Breast epithelium (tissue), 4 donors: ENCODE results near the gene ZNF425. TPM values are rescaled to one million over a fixed set of nuclear protein-coding genes. Genes with fewer than 3 reads are reported as not detected.

Source experiments
- DNase-seq, 2 donors: peaks; one replicate each; pipeline ENCODE4 v3.0.0-alpha.2; 2019; ENCODE audit warnings: low spot score in 2 of 2
- H3K27ac ChIP-seq, 2 donors: fragments of 200-600 bp; sonication (generic) in 1 of 2; one replicate each; pipeline ENCODE4 v1.5.1; 2016 to 2019; ENCODE audit warnings: mild to moderate bottlenecking in 1 of 2
- H3K27me3 ChIP-seq, 2 donors: fragments of 200-600 bp; sonication (generic) in 1 of 2; one replicate each; pipeline versions ENCODE4 v1.5.1 to v1.6.0; 2017 to 2019; ENCODE audit warnings: control low read depth in 1 of 2, mild to moderate bottlenecking in 1 of 2
- H3K36me3 ChIP-seq: fragments of 200-600 bp; one replicate; pipeline ENCODE4 v1.5.1; 2019
- H3K4me1 ChIP-seq, 2 donors: fragments of 200-600 bp; sonication (generic); one replicate each; pipeline ENCODE4 v1.5.1; 2016 to 2019; ENCODE audit warnings: control low read depth in 1 of 2
- H3K4me3 ChIP-seq, 3 donors: fragments of 200-600 bp; sonication (generic); 1 replicate in 2 of 3; 2 replicates in 1 of 3; pipeline ENCODE4 v1.5.1; 2016 to 2019; ENCODE audit warnings: mild to moderate bottlenecking in 3 of 3, moderate library complexity in 2 of 3
- H3K9me3 ChIP-seq, 2 donors: fragments of 200-600 bp; sonication (generic) in 1 of 2; one replicate each; pipeline ENCODE4 v1.5.1; 2016 to 2019; ENCODE audit warnings: control low read depth in 1 of 2
- POLR2A ChIP-seq: fragments of 450-650 bp; IDR thresholded peaks from one replicate; pipeline ENCODE4 v1.6.1; 2016; ENCODE audit warnings: antibody characterized with exemption, mild to moderate bottlenecking, moderate library complexity
- POLR2AphosphoS5 ChIP-seq, 3 donors: sonication (generic); formaldehyde crosslinking; IDR thresholded peaks; one replicate each; pipeline ENCODE4 v1.6.1; 2017; ENCODE audit warnings: antibody characterized with exemption in 3 of 3
- intact Hi-C: fragments of 100-400 bp; cut with DNase I; formaldehyde crosslinking; loops from one replicate; pipeline ENCODE4 v1.15.1; 2023; ENCODE audit warnings: low total_unique reads
- total RNA-seq, 3 donors: library from RNA; depleted of rRNA; stranded (reverse); fragments of >200 nt; gene quantifications; one replicate each; pipeline ENCODE4 v1.1.0, GENCODE V29; 2016
- TF ChIP-seq, protein P1 (sequence below), 3 donors: fragments of 450-650 bp; IDR thresholded peaks; one replicate each; pipeline ENCODE4 v1.5.1; 2016 to 2017; ENCODE audit warnings: antibody characterized with exemption in 3 of 3, mild to moderate bottlenecking in 3 of 3, moderate library complexity in 3 of 3

The ZNF425 gene
- total RNA-seq, 3 donors from 2014 or later: 2.1 to 4.7 (median 2.6) TPM

DNA sequence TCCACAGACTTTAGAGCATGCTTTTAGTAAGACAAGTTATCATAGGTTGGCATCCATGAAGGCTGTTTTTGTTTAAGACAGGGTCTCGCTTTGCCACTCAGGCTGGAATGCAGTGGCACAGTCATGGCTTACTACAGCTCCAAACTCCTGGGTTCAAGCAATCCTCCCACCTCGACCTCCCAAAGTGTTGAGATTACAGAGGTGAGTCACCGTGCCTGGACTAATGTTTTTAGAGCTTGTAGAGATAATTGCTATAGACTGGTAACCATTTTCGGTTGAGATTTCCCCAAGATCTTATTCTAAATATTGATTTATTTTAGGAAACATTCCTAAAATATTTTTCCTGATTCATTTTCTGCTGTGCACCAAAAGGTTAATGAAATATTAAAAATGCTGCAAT lies 15.8 kb upstream of the ZNF425 start:
- intact Hi-C loops: no loop called here
- no peak for DNase-seq
- Histone ChIP-seq H3K4me1 (no peaks in the 10 kb centered on the region), H3K27me3 (no peaks in the 10 kb centered on the region), H3K4me3 (no peak overlapping the region), H3K9me3 (no peaks in the 10 kb centered on the region), H3K36me3 (no peaks in the 10 kb centered on the region), H3K27ac (no peak overlapping the region)
- TF ChIP-seq POLR2AphosphoS5 (IDR thresholded peaks at IDR 0.05) (no peak), POLR2A (no peak)
- TF ChIP-seq, protein P1, sequence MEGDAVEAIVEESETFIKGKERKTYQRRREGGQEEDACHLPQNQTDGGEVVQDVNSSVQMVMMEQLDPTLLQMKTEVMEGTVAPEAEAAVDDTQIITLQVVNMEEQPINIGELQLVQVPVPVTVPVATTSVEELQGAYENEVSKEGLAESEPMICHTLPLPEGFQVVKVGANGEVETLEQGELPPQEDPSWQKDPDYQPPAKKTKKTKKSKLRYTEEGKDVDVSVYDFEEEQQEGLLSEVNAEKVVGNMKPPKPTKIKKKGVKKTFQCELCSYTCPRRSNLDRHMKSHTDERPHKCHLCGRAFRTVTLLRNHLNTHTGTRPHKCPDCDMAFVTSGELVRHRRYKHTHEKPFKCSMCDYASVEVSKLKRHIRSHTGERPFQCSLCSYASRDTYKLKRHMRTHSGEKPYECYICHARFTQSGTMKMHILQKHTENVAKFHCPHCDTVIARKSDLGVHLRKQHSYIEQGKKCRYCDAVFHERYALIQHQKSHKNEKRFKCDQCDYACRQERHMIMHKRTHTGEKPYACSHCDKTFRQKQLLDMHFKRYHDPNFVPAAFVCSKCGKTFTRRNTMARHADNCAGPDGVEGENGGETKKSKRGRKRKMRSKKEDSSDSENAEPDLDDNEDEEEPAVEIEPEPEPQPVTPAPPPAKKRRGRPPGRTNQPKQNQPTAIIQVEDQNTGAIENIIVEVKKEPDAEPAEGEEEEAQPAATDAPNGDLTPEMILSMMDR (IDR thresholded peaks at IDR 0.05): no peak

DNA sequence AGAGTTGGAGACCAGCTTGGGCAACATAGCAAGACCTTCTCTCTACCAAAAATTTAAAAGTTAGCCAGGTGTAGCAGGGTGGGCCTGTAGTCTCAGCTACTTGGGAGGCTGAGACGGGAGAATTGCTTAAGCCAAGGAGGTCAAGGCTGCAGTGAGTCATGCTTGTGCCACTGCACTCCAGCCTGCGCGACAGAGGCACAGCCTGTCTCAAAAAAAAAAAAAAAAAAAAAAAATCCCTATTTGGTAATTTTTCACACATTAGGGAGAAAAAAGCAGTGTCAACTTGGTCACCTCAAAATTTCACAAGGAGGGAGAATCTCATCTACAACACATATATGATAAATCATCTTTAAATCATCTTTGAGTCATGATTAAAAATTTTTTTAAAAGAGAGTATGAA lies 14.7 kb upstream of the ZNF425 start:
- Histone ChIP-seq H3K36me3 (no peaks in the 10 kb centered on the region), H3K4me1 (no peaks in the 10 kb centered on the region), H3K9me3 (no peaks in the 10 kb centered on the region), H3K27me3 (no peaks in the 10 kb centered on the region), H3K27ac (no peak overlapping the region), H3K4me3 (no peak overlapping the region)
- no peak for DNase-seq
- intact Hi-C loops: no loop called here
- TF ChIP-seq POLR2AphosphoS5 (IDR thresholded peaks at IDR 0.05) (no peak), POLR2A (no peak)
- TF ChIP-seq, protein P1 (IDR thresholded peaks at IDR 0.05): no peak

DNA sequence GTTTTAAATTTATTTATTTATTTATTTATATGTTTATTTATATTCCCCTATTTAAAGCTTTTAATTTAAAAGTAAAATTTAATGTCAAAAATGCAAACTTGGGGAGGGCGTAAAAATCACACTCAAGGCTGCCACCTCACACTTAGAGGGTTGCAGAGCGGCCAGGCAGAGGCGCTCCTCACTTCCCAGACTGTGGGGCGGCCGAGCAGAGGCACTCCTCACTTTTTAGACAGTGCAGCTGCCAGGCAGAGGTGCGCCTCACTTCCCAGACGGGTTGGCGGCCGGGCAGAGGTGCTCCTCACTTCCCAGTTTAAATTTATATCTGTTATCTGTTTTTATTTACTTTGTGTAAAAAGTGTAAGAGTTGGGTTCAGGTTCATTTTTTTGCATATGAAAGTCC lies 10.0 kb upstream of the ZNF425 start:
- Histone ChIP-seq H3K4me3 (no peak overlapping the region), H3K4me1 (no peaks in the 10 kb centered on the region), H3K27ac (no peak overlapping the region), H3K36me3 (no peaks in the 10 kb centered on the region), H3K9me3 (peaks cover 0 to 1% of the 10 kb centered on the region in 2 donors), H3K27me3 (no peaks in the 10 kb centered on the region)
- intact Hi-C loops: no loop called here
- no peak for DNase-seq
- TF ChIP-seq, protein P1 (IDR thresholded peaks at IDR 0.05): no peak
- TF ChIP-seq POLR2AphosphoS5 (IDR thresholded peaks at IDR 0.05) (no peak), POLR2A (no peak)

DNA sequence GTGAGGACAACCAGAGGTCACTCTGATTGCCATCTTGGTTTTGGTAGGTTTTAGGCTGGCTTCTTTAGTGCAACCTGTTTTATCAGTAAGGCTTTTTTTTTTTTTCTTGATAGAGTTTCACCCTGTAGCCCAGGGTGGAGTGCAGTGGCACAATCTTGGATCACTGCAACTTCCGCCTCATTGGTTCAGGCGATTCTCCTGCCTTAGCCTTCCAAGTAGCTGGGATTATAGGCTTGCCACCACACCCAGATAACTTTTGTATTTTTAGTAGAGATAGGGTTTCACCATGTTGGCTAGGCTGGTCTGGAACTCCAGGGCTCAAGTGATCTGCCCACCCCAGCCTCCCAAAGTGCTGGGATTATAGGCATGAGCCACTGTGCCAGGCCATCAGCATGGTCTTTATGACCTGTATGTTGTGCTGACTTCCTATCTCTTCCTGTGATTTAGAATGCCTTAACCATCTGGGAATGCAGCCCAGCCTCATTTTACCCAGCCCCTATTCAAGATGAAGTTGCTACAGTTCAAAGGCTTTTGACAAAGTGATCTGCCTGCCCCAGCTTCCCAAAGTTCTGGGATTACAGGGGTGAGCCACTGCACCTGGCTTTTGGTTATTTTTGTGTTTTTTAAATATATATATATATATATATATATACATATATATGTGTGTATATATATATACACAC lies 7.0 kb upstream of the ZNF425 start:
- Histone ChIP-seq H3K4me1 (no peaks in the 10 kb centered on the region), H3K27ac (no peak overlapping the region), H3K36me3 (no peaks in the 10 kb centered on the region), H3K4me3 (no peak overlapping the region), H3K9me3 (peaks cover 0 to 9% of the 10 kb centered on the region in 2 donors), H3K27me3 (no peaks in the 10 kb centered on the region)
- intact Hi-C loops: no loop called here
- no peak for TF ChIP-seq POLR2AphosphoS5 (IDR thresholded peaks at IDR 0.05)
- TF ChIP-seq POLR2A: no peak
- TF ChIP-seq, protein P1 (IDR thresholded peaks at IDR 0.05): no peak
- no peak for DNase-seq

DNA sequence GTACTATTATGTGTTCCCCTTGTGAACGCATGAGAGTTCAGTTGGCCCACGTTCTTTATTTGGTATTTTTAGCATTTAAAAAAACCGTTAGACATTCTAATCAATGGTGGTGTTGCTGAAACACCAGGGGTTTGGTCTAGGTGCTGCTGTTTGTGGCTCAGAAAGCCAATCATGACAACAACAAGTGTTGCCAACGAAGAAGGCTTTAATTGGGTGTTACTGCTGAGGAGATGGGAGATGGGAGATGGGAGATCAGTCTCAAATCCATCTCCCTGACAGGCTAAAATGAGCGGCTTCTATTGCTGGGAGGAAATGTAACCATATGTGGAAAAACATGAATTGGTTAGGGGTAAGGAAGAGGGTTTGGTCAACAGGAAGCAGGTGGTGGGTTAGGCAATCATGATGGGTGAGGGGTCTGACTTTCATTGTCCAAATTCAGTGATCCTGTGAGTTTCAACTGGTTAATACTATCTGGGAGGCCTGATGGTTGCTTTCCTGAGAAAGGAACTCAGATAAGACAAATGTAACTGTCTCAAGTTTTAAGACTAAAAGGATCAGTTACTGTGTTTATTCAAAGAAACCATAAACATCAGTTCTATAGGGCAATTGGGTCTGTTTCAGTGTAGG lies 4.6 kb upstream of the ZNF425 start:
- TF ChIP-seq POLR2A (no peak), POLR2AphosphoS5 (IDR thresholded peaks at IDR 0.05) (no peak)
- TF ChIP-seq, protein P1 (IDR thresholded peaks at IDR 0.05): no peak
- H3K36me3 ChIP-seq: no peaks in the 10 kb centered on the region
- DNase-seq: no peak

More for the DNA sequence above, 4.6 kb upstream of the ZNF425 start:
- no peak overlapping the region for H3K27ac ChIP-seq
- H3K4me3 ChIP-seq: no peak overlapping the region
- H3K27me3 ChIP-seq: no peaks in the 10 kb centered on the region
- H3K4me1 ChIP-seq: no peaks in the 10 kb centered on the region
- peaks cover 0 to 9% of the 10 kb centered on the region in 2 donors for H3K9me3 ChIP-seq
- intact Hi-C loops: no loop called here
